ENCODE data around the gene PLAAT4.

The PLAAT4 gene

DNA sequence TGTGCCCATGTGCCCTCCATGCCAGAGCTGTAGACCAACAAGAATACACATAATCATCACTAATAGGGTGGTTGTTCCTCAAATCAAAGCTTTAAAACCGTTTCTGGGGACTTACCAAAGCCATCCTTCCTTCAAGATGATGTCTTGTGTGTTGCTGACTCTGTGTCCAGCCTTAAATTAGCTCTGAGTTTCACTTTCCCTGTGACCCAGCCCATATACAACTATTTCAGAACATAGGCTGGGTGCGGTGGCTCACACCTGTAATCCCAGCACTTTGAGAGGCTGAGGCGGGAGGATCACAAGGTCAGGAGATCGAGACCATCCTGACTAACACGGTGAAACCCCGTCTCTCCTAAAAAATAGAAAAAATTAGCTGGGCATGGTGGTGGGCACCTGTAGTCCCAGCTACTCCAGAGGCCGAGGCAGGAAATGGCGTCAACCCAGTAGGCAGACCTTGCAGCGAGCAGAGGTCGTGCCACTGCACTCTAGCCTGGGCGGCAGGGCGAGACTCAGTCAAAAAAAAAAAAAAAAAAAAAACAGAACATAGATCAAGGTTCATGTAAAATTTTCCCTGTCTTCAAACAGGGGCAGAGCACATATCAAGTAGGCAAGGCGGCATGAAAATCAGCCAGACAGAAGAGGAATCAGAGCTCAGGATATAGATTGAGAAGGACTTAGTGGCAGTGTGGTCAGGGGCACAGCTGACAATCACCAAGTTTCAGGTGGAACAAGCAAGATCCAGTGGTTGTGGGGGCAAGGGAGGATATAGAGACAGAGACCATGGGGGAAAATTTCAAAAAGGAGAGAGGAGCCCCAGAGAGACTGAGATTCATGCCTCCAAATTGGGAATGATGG, 26.8 kb downstream of the PLAAT4 start, which contains the start of gene PLAAT2:
Gene PLAAT2 (minus strand): TSS at position 179 of the 855 bp plus-strand sequence. CDS start 55 bp downstream, at position 124.
- no peak within 1 kb of the TSS for H3K4me3 ChIP-seq (ENCODE audit: low read depth, low read length)
- TF ChIP-seq, protein P1, sequence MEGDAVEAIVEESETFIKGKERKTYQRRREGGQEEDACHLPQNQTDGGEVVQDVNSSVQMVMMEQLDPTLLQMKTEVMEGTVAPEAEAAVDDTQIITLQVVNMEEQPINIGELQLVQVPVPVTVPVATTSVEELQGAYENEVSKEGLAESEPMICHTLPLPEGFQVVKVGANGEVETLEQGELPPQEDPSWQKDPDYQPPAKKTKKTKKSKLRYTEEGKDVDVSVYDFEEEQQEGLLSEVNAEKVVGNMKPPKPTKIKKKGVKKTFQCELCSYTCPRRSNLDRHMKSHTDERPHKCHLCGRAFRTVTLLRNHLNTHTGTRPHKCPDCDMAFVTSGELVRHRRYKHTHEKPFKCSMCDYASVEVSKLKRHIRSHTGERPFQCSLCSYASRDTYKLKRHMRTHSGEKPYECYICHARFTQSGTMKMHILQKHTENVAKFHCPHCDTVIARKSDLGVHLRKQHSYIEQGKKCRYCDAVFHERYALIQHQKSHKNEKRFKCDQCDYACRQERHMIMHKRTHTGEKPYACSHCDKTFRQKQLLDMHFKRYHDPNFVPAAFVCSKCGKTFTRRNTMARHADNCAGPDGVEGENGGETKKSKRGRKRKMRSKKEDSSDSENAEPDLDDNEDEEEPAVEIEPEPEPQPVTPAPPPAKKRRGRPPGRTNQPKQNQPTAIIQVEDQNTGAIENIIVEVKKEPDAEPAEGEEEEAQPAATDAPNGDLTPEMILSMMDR (IDR thresholded peaks at IDR 0.05; ENCODE audit: low read depth, low read length): no peak

DNA sequence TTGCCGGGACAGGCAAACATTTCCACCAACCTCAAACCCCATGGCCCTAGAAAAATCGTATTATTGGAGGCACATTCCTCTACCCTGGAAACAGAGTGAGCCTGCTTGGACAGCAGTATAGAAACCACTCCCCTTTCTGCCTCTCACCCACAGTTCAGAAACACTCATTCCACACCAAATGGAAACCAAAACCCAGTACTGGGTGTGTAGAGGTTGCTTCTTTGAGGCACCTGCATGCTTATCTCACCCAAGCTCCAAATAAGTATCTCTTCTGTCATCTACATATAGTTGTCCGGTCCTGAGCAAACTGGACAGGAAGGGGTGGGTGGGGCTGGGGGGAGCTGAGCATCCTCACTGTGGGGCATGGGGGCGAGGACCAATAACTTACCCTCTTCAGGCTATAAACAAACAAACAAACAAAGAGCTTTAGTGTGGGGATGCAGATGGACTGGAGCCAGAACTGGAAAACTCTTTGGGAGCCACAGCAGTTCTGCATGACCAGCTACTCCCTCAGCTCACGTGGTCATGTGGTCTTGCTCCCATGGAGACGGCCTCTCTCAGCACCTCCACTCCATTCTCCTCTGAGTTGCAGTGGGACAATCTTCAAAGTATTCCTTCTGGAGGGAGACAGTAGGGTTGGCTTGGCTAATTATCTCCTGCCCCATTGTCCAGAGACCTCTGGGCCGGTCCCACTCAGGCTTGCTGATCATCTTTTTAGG, 27.6 kb downstream of the PLAAT4 start:
- TF ChIP-seq, protein P1 (IDR thresholded peaks at IDR 0.05; ENCODE audit: low read depth, low read length): no peak
- H3K4me3 ChIP-seq (ENCODE audit: low read depth, low read length): no peak overlapping the region

DNA sequence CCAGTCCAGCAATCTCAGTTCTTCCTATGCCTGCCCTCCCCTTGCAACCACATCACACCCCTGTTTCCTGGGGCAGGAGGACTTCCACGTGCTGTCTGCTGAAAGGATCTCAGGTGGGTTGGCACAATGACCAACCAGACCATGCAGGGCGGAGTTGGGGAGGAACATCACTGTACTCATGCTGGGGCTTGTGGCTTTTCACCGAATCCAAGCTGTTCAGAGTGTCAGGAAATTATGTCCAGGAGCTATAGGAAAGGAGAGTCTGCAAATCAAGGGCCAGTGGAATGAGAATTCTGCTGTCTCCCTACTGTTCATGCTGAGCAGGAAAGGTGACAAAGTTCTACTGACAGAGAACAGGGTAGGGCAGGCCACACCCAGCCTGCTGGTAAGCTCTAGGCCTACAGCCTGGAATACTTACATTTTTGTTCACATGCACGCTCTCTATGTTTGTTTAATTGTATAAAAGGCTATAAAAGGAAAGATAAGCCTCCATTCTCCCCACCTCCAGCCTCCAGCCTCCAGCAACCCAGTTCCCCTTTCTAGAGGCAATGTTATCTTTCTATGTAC, 28.3 kb downstream of the PLAAT4 start:
- H3K4me3 ChIP-seq (ENCODE audit: low read depth, low read length): no peak overlapping the region
- TF ChIP-seq, protein P1 (IDR thresholded peaks at IDR 0.05; ENCODE audit: low read depth, low read length): no peak

DNA sequence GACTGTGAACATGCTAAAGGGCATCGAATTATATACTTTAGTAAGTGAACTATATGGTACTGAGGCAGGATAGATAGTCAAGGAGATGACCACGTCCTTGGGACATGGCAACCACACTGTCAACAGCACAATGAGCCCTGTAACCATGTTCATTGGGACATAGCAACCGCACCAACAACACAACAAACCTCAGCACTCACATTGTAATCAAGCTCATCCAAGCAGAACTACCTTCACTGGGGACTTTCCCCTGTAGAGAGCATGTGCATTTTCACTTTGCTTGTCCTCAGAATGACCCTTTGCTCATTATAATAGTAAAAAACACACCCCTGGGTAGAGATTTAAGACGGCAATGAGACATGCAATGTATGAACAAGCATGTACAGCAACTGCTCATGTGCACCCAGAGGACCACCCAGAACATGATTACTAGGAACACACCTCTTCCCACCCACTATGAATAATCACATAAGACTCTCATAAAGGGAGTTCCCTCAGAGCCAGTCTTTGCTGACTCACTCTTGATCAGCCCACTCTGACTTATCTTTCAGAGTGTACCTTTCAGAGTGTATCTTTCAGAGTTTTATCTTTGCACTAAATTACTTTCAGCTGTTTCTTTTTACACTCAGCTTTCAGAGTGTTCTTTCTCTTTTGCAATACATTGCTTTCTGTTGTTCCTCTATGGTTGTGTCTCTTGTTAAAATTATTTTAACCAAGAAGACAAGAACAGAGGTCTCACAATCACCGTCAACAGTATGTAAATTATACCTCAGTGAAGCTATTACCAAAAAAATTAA, 30.6 kb downstream of the PLAAT4 start:
- no peak overlapping the region for H3K4me3 ChIP-seq (ENCODE audit: low read depth, low read length)
- TF ChIP-seq, protein P1 (IDR thresholded peaks at IDR 0.05; ENCODE audit: low read depth, low read length): no peak

DNA sequence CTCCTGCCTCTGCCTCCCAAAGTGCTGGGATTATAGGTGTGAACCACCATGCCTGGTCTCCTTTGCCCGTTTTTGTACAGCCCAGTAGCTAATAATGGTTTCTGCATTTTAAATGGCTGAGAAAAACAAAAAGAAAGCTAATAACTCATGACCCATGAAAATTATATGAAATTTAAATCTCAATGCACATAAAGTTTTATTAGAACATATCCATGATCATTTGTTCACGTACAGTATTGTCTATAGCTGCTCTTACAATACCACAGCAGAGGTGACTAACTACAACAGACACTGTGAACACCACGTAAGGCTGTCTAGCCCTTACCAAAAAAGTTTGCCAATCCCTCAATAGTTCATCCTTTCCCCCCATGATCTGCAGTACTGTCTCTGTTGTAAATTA, 33.0 kb downstream of the PLAAT4 start:
- TF ChIP-seq, protein P1 (IDR thresholded peaks at IDR 0.05; ENCODE audit: low read depth, low read length): no peak
- no peak overlapping the region for H3K4me3 ChIP-seq (ENCODE audit: low read depth, low read length)

DNA sequence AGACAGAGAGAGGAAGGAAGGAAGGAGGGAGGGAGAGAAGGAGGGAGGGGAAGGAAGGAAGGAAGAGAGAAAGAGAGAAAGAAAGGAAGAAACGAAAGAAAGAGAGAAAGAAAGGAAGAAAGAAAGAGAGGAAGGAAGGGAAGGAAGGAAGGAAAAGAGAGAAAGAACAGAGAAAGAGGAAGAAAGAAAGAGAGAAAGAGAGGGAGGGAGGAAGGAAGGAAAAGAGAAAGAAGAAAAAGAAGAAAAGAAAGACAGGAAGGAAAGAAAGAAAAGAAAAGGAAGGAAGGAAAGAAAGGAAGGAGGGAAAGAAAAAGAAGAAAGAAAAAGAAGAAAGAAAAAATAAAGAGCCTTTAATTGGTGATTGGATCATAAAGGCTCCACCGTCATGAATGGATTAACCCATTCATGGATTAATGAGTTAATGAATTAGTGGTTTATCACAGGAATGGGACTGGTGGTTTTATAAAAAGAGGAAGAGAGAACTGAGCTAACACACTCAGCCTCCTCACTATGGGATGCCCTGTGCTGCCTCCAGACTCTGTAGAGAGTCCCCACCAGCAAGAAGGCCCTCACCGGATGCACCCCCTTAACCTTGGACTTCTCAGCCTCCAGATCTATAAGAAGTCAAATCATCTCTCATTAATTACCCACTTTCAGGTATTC, 35.5 kb downstream of the PLAAT4 start:
- TF ChIP-seq, protein P1 (IDR thresholded peaks at IDR 0.05; ENCODE audit: low read depth, low read length): no peak
- H3K4me3 ChIP-seq (ENCODE audit: low read depth, low read length): no peak overlapping the region

Measured in WI38 (cell line).